ENCODE data around the gene PTPRK. TPM values are rescaled to one million over a fixed set of nuclear protein-coding genes. Genes with fewer than 3 reads are reported as not detected.

The PTPRK gene
- total and polyA plus RNA-seq, 2 of the 8 experiments (the other 6 are each of a cell fraction or from before 2014, with no cell fraction given), result 11.4 to 47.3 TPM

GRCh38 chr6:128474933-128475332 is 45.5 kb downstream of the PTPRK start:
- H2BK5ac ChIP-seq (ENCODE audit: low read depth, low read length), result no peak overlapping the region
- DNase-seq (ENCODE audit: low read depth in 1 of 2, low spot score in 2 of 2) (no peak), FAIRE-seq (no peak)
- H4K20me1 ChIP-seq (replicated peaks in 1 of 2; ENCODE audit: control insufficient read depth in 1 of 2, insufficient read depth in 2 of 2, low read length in 2 of 2), result peaks cover 0 to 3% of the 10 kb centered on the region in 2 experiments
- H3K79me2 ChIP-seq (ENCODE audit: control insufficient read depth in 1 of 2, insufficient read depth in 2 of 2, low read length in 2 of 2), result peaks cover 5 to 50% of the 10 kb centered on the region in 2 experiments; a peak in 3 of 4 replicates
- POLR2A ChIA-PET (ENCODE audit: partially characterized antibody), result interaction anchor here (1.2 kb wide), 1 partner anchor 22 kb away, joined by 3 read pairs; no protein-coding TSS in a partner anchor
- no peak overlapping the region for H2AFZ ChIP-seq (ENCODE audit: low read length)
- H3K79me1 ChIP-seq (ENCODE audit: low read depth, low read length), result peaks cover 2% of the 10 kb centered on the region; the same call in 1 of the 2 replicates
- no peak overlapping the region for H3K9ac ChIP-seq (replicated peaks in 1 of 4; ENCODE audit: extremely low read depth in 1 of 4, low read depth in 3 of 4, low read length in 3 of 4)
- H4K91ac ChIP-seq (replicated peaks; ENCODE audit: insufficient read length, low read length), result no peak overlapping the region
- no peaks in the 10 kb centered on the region for H3K4me1 ChIP-seq (replicated peaks in 1 of 4; ENCODE audit: control insufficient read depth in 3 of 4, insufficient read depth in 4 of 4, low read length in 3 of 4)
- no peak overlapping the region for H2BK20ac ChIP-seq (ENCODE audit: low read length)
- no peak overlapping the region for H4K5ac ChIP-seq (ENCODE audit: insufficient read length, low read depth, low read length)
- no peak overlapping the region for H2AK5ac ChIP-seq (ENCODE audit: low read depth, low read length)
- no peak overlapping the region for H2BK15ac ChIP-seq (ENCODE audit: low read length)
- no peak overlapping the region for H2BK12ac ChIP-seq (ENCODE audit: low read depth, low read length)
- no peak overlapping the region for H3K23ac ChIP-seq (ENCODE audit: insufficient read length)
- 86% methylated on average over 1 of the region's 1 CpG; no CpG with 5 or more reads in 1 of the 2 experiments for WGBS, 2 experiments (ENCODE audit: extremely low coverage in 1 of 2, insufficient coverage in 1 of 2, insufficient read length in 1 of 2, insufficient replicate concordance in 2 of 2, low coverage in 1 of 2, low lambda C conversion rate in 2 of 2, missing lambda C conversion rate in 1 of 2)
- H3K56ac ChIP-seq (replicated peaks; ENCODE audit: insufficient read length, low read depth, low read length), result no peak overlapping the region
- H3K23me2 ChIP-seq (ENCODE audit: low read depth, low read length), result no peaks in the 10 kb centered on the region
- no peaks in the 10 kb centered on the region for H3K27me3 ChIP-seq (replicated peaks in 1 of 4; ENCODE audit: control insufficient read depth in 3 of 4, extremely low read depth in 1 of 4, insufficient read depth in 3 of 4, low read length in 3 of 4)
- no peak overlapping the region for H3K4me2 ChIP-seq (ENCODE audit: insufficient read depth in 1 of 2, low read depth in 2 of 2, low read length in 2 of 2)
- H3K18ac ChIP-seq (ENCODE audit: extremely low read depth, low read length), result no peak overlapping the region
- no peaks in the 10 kb centered on the region for H3K9me3 ChIP-seq (ENCODE audit: insufficient read depth in 2 of 2, low read depth in 1 of 2, low read length in 1 of 2)
- no peak overlapping the region for H3K14ac ChIP-seq (ENCODE audit: insufficient read length)
- no peak overlapping the region for H2BK120ac ChIP-seq (replicated peaks; ENCODE audit: low read depth, low read length)
- CTCF ChIA-PET (ENCODE audit: partially characterized antibody), result interaction anchor here (0.7 to 1.4 kb wide), 4 partner anchors 8 to 619 kb away, joined by 3 to 4 read pairs (median 3); no protein-coding TSS in a partner anchor
- H3K27ac ChIP-seq (ENCODE audit: low read depth, low read length), result no peak overlapping the region
- H3K4ac ChIP-seq (replicated peaks; ENCODE audit: insufficient read length, low read depth, low read length), result no peak overlapping the region
- no peaks in the 10 kb centered on the region for H3K36me3 ChIP-seq (ENCODE audit: control insufficient read depth in 2 of 4, insufficient read depth in 4 of 4, low read length in 3 of 4)
- H3K4me3 ChIP-seq (ENCODE audit: extremely low read depth in 1 of 4, insufficient read depth in 2 of 4, low read depth in 3 of 4, low read length in 4 of 4), result no peak overlapping the region
- no peak overlapping the region for H4K8ac ChIP-seq (ENCODE audit: extremely low read depth, insufficient read depth, low read length)
- no peak for TF ChIP-seq MAFK (IDR thresholded peaks at IDR 0.05; ENCODE audit: low read depth, low read length)
- no peak for TF ChIP-seq CREB1 (IDR thresholded peaks at IDR 0.05)
- no peak for TF ChIP-seq RAD21 (IDR thresholded peaks at IDR 0.05 in 1 of 2, conservative IDR thresholded peaks at IDR 0.05 in 1 of 2; ENCODE audit: low read depth in 2 of 2, low read length in 2 of 2)
- no peak for TF ChIP-seq NANOG (IDR thresholded peaks at IDR 0.05; ENCODE audit: insufficient read depth, low read depth, low read length, poor library complexity, severe bottlenecking)
- TF ChIP-seq RBBP5 (IDR thresholded peaks at IDR 0.05; ENCODE audit: borderline replicate concordance, low read depth, low read length), result no peak
- TF ChIP-seq KDM1A (IDR thresholded peaks at IDR 0.05; ENCODE audit: borderline replicate concordance, low read length), result no peak
